HepG2 (cell line): ENCODE data around the gene CDK18. TPM values are rescaled to one million over a fixed set of nuclear protein-coding genes. Genes with fewer than 3 reads are reported as not detected.

Source experiments
- ATAC-seq: fragments of 200-7000 bp; cut with Tn5 transposase; 3 replicates; pipeline ENCODE4 v1.9.1; 2020; ENCODE audit warnings: mild to moderate bottlenecking, moderate library complexity
- BruUV-seq: library from RNA; stranded (reverse); fragments of 400-500 nt; replicated peaks from 2 replicates; lab custom pipeline; 2021; lab: Mats Ljungman, UMichigan
- CTCF ChIA-PET: fragments of 300-600 bp; formaldehyde crosslinking; extraction: SDS; loops from one replicate; lab custom pipeline; 2021; ENCODE audit warnings: low total read pairs, inconsistent platforms, low intra/inter-chr PET ratio; lab: Yijun Ruan, JAX
- POLR2A ChIA-PET: fragments of 350-600 bp; sonication (Branson Sonifier 250); formaldehyde crosslinking; loops from one replicate; lab custom pipeline; 2020; ENCODE audit warnings: antibody characterized with exemption, inconsistent platforms; lab: Yijun Ruan, JAX
- DNase-seq: peaks from one replicate; pipeline ENCODE4 v3.0.0-alpha.2; 2015; ENCODE audit warnings: low spot score
- FAIRE-seq: peaks from 3 replicates; lab custom pipeline; 2011; peaks lifted over from hg19 to GRCh38; lab: Jason Lieb, UNC
- H2AFZ ChIP-seq: one replicate; pipeline ENCODE4 v1.6.1; 2011; ENCODE audit warnings: low read length, inconsistent platforms
- H3K27ac ChIP-seq: fragments of 300-600 bp; 3 replicates; pipeline ENCODE4 v1.8.0; 2011; ENCODE audit warnings: mixed run types, mild to moderate bottlenecking, mixed read lengths, low read length, inconsistent platforms; ENCODE audit not compliant: insufficient read depth; ENCODE audit errors: extremely low read length
- H3K27me3 ChIP-seq, 2 experiments: fragments of 200-600 bp in 1 of 2; 2 replicates in 1 of 2; 3 replicates in 1 of 2; pipeline versions ENCODE4 v1.6.0 to v1.8.0; 2011; ENCODE audit warnings: low read length in 2 of 2, mild to moderate bottlenecking in 2 of 2, moderate library complexity in 2 of 2, inconsistent platforms in 1 of 2; ENCODE audit not compliant: insufficient read depth in 2 of 2, control insufficient read depth in 1 of 2
- H3K36me3 ChIP-seq, 2 experiments: fragments of 200-600 bp in 1 of 2; replicated peaks in 1 of 2; 2 replicates in 1 of 2; 3 replicates in 1 of 2; pipeline versions ENCODE4 v1.5.1 to v1.8.0; 2011; ENCODE audit warnings: low read length in 2 of 2, inconsistent platforms in 1 of 2; ENCODE audit not compliant: insufficient read depth in 2 of 2, control insufficient read depth in 1 of 2
- H3K4me1 ChIP-seq: 2 replicates; pipeline ENCODE4 v1.5.1; 2012; ENCODE audit warnings: low read length, inconsistent platforms; ENCODE audit not compliant: insufficient read depth
- H3K4me2 ChIP-seq: 2 replicates; pipeline ENCODE4 v1.6.0; 2011; ENCODE audit warnings: low read depth, low read length, inconsistent platforms
- H3K4me3 ChIP-seq, 3 experiments: fragments of 200-600 bp in 1 of 3; sonication (generic), shearing (Covaris generic) in 1 of 3; replicated peaks in 1 of 3; 2 replicates each; pipeline ENCODE4 v1.5.1; 2011 to 2016; ENCODE audit warnings: low read length in 3 of 3, inconsistent platforms in 2 of 3, low read depth in 2 of 3, mild to moderate bottlenecking in 2 of 3, control low read depth in 1 of 3, mixed read lengths in 1 of 3; ENCODE audit not compliant: insufficient read depth in 1 of 3
- H3K79me2 ChIP-seq: one replicate; pipeline ENCODE4 v1.6.1; 2011; ENCODE audit warnings: low read length, inconsistent platforms; ENCODE audit not compliant: insufficient read depth
- H3K9ac ChIP-seq: 2 replicates; pipeline ENCODE4 v1.6.0; 2011; ENCODE audit warnings: mild to moderate bottlenecking, low read depth, low read length, inconsistent platforms; ENCODE audit not compliant: insufficient read depth
- H3K9me3 ChIP-seq: 2 replicates; pipeline ENCODE4 v1.5.1; 2012; ENCODE audit warnings: mild to moderate bottlenecking, low read length
- H4K20me1 ChIP-seq: 2 replicates; pipeline ENCODE4 v1.6.0; 2011; ENCODE audit warnings: inconsistent platforms, mild to moderate bottlenecking, low read length, moderate library complexity; ENCODE audit not compliant: insufficient read depth
- CENPX ChIP-seq: sonication (generic); formaldehyde crosslinking; IDR thresholded peaks from 2 replicates; pipeline ENCODE4 v1.9.0; 2021; ENCODE audit warnings: mild to moderate bottlenecking, missing genetic modification reagents, moderate library complexity
- NCOA2 ChIP-seq: sonication (generic); formaldehyde crosslinking; IDR thresholded peaks from 2 replicates; pipeline ENCODE4 v1.8.0; 2022; ENCODE audit warnings: inconsistent platforms
- PAF1 ChIP-seq: IDR thresholded peaks from 2 replicates; pipeline ENCODE4 v1.6.1; 2016; ENCODE audit warnings: missing genetic modification reagents, missing compliant biosample characterization
- SIX4 ChIP-seq: sonication (generic); formaldehyde crosslinking; IDR thresholded peaks from 2 replicates; pipeline ENCODE4 v1.4.0; 2020; ENCODE audit warnings: missing genetic modification reagents
- ZNF205 ChIP-seq: IDR thresholded peaks from 2 replicates; pipeline ENCODE4 v1.6.1; 2018; ENCODE audit warnings: missing biosample characterization, missing genetic modification reagents
- ZNF543 ChIP-seq: sonication (generic); formaldehyde crosslinking; IDR thresholded peaks from 2 replicates; pipeline ENCODE4 v1.4.0; 2020; ENCODE audit warnings: mild to moderate bottlenecking, missing genetic modification reagents
- ZNF766 ChIP-seq: sonication (generic); formaldehyde crosslinking; IDR thresholded peaks from 2 replicates; pipeline ENCODE4 v1.5.0; 2020; ENCODE audit warnings: missing genetic modification reagents, borderline replicate concordance
- ZNF781 ChIP-seq: sonication (generic); formaldehyde crosslinking; IDR thresholded peaks from 2 replicates; pipeline ENCODE4 v1.5.1; 2020; ENCODE audit warnings: borderline replicate concordance, mild to moderate bottlenecking, missing genetic modification reagents; ENCODE audit errors: not compliant biosample characterization
- WGBS: methylation state at CpG from one replicate; pipeline ENCODE4 v1.1.6; 2017; ENCODE audit warnings: low lambda C conversion rate; 5-methylcytosine and 5-hydroxymethylcytosine counted together
- in situ Hi-C: cut with HindIII; loops from 2 replicates; pipeline ENCODE4 v1.10.0; 2017; ENCODE audit warnings: low pct_unique_long_range_greater_than_20kb; ENCODE audit not compliant: extremely low pct_ligation_motif_present
- intact Hi-C: fragments of 100-400 bp; cut with micrococcal nuclease; formaldehyde crosslinking; loops from one replicate; pipeline ENCODE4 v1.10.0; 2022; ENCODE audit not compliant: unreplicated experiment
- polyA plus RNA-seq, 8 experiments: library from polyadenylated mRNA; depleted of rRNA in 3 of 8; stranded (reverse) in 7 of 8; unstranded in 1 of 8; fragments of >200 nt; fragmentation: Illumina TruSeq in 4 of 8; extraction: Trizol in 4 of 8; gene quantifications; 2 replicates each; pipeline versions ENCODE4 v1.2.1 to v1.2.3, GENCODE V29; 2011 to 2016; ENCODE audit warnings: low read depth in 4 of 8, missing spikeins in 1 of 8, mixed read lengths in 1 of 8; ENCODE audit not compliant: insufficient read depth in 1 of 8
- total RNA-seq, 5 experiments: library from RNA; depleted of rRNA; stranded (reverse); fragments of >200 nt; fragmentation: Illumina TruSeq; extraction: Trizol; gene quantifications; 2 replicates each; pipeline ENCODE4 v1.2.3, GENCODE V29; 2016; ENCODE audit warnings: low read depth in 1 of 5
- TF ChIP-seq, protein P1 (sequence below): IDR thresholded peaks from 2 replicates; pipeline ENCODE4 v1.6.1; 2016; ENCODE audit warnings: missing biosample characterization, missing genetic modification reagents, low read depth
- TF ChIP-seq, protein P2 (sequence below): sonication (generic); formaldehyde crosslinking; conservative IDR thresholded peaks from 2 replicates; pipeline ENCODE4 v1.4.0; 2020; ENCODE audit warnings: missing genetic modification reagents
- TF ChIP-seq, protein P3 (sequence below): sonication (generic); formaldehyde crosslinking; IDR thresholded peaks from 2 replicates; pipeline ENCODE4 v1.4.0; 2020; ENCODE audit warnings: missing genetic modification reagents, borderline replicate concordance

The CDK18 gene
- total and polyA plus RNA-seq, 2 of the 13 experiments (the other 11 are each of a cell fraction or from before 2014, with no cell fraction given), result 6.4 to 38.8 TPM

DNA sequence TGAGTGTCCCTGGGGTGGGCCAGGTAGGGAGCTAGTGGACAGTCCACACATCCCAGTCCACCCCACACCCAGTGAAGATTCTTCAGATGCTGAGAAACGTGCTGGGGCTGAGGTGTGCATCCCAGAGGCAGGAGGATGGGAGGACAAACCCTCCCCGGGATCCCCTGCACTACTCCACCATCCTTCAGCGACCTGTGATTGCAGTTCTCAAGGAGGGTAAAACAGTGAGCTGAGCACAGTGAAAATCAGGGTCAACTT is 76.4 kb downstream of the CDK18 start:
- H3K4me3 ChIP-seq, result no peak overlapping the region
- no peak overlapping the region for H2AFZ ChIP-seq
- FAIRE-seq (no peak), DNase-seq (no peak), ATAC-seq (no peak)
- H3K9ac ChIP-seq, result no peak overlapping the region
- no TSS peak for BruUV-seq
- ChIA-PET POLR2A (interaction anchor here (0.6 kb wide), 1 partner anchor 21 kb away, joined by 3 read pairs; no protein-coding TSS in a partner anchor), CTCF (no interaction called here)
- no peaks in the 10 kb centered on the region for H3K79me2 ChIP-seq
- 0% methylated on average over 1 of the region's 3 CpGs for WGBS
- peaks cover 40% of the 10 kb centered on the region for H3K4me1 ChIP-seq
- no peaks in the 10 kb centered on the region for H4K20me1 ChIP-seq
- intact Hi-C loops, result no loop called here
- no peak overlapping the region for H3K27ac ChIP-seq
- H3K27me3 ChIP-seq, result peaks cover 14 to 62% of the 10 kb centered on the region in 2 experiments
- no peaks in the 10 kb centered on the region for H3K9me3 ChIP-seq
- TF ChIP-seq ZNF205 (CRISPR knock-in tag), result no peak
- TF ChIP-seq, protein P1, sequence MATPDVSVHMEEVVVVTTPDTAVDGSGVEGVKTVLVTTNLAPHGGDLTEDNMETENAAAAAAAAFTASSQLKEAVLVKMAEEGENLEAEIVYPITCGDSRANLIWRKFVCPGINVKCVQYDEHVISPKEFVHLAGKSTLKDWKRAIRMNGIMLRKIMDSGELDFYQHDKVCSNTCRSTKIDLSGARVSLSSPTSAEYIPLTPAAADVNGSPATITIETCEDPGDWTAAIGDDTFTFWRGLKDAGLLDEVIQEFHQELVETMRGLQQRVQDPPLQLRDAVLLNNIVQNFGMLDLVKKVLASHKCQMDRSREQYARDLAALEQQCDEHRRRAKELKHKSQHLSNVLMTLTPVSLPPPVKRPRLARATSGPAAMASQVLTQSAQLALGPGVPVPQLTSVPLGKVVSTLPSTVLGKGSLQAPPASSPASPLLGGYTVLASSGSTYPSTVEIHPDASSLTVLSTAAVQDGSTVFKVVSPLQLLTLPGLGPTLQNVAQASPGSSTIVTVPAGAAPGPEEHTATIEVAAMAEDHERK, result no peak
- TF ChIP-seq PAF1, result no peak
- TF ChIP-seq, protein P2, sequence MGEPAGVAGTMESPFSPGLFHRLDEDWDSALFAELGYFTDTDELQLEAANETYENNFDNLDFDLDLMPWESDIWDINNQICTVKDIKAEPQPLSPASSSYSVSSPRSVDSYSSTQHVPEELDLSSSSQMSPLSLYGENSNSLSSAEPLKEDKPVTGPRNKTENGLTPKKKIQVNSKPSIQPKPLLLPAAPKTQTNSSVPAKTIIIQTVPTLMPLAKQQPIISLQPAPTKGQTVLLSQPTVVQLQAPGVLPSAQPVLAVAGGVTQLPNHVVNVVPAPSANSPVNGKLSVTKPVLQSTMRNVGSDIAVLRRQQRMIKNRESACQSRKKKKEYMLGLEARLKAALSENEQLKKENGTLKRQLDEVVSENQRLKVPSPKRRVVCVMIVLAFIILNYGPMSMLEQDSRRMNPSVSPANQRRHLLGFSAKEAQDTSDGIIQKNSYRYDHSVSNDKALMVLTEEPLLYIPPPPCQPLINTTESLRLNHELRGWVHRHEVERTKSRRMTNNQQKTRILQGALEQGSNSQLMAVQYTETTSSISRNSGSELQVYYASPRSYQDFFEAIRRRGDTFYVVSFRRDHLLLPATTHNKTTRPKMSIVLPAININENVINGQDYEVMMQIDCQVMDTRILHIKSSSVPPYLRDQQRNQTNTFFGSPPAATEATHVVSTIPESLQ (CRISPR knock-in tag), result no peak
- no peak for TF ChIP-seq SIX4
- TF ChIP-seq, protein P3, sequence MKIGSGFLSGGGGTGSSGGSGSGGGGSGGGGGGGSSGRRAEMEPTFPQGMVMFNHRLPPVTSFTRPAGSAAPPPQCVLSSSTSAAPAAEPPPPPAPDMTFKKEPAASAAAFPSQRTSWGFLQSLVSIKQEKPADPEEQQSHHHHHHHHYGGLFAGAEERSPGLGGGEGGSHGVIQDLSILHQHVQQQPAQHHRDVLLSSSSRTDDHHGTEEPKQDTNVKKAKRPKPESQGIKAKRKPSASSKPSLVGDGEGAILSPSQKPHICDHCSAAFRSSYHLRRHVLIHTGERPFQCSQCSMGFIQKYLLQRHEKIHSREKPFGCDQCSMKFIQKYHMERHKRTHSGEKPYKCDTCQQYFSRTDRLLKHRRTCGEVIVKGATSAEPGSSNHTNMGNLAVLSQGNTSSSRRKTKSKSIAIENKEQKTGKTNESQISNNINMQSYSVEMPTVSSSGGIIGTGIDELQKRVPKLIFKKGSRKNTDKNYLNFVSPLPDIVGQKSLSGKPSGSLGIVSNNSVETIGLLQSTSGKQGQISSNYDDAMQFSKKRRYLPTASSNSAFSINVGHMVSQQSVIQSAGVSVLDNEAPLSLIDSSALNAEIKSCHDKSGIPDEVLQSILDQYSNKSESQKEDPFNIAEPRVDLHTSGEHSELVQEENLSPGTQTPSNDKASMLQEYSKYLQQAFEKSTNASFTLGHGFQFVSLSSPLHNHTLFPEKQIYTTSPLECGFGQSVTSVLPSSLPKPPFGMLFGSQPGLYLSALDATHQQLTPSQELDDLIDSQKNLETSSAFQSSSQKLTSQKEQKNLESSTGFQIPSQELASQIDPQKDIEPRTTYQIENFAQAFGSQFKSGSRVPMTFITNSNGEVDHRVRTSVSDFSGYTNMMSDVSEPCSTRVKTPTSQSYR (CRISPR knock-in tag), result no peak
- TF ChIP-seq CENPX (CRISPR knock-in tag), result no peak
- no peak for TF ChIP-seq ZNF781 (CRISPR knock-in tag)
- TF ChIP-seq ZNF543 (CRISPR knock-in tag), result no peak
- no peak for TF ChIP-seq ZNF766
- no peak for TF ChIP-seq NCOA2 (CRISPR knock-in tag)
- TF ChIP-seq, all 625 proteins: peak for 0
- H3K4me2 ChIP-seq, result no peak overlapping the region
- H3K36me3 ChIP-seq, result no peaks in the 10 kb centered on the region
- in situ Hi-C loops, result loop anchor here (5.0 kb wide), 1 partner anchor 44 kb away; no protein-coding TSS in a partner anchor
